RWPE1 (cell line): Measurements from ENCODE around the gene CYTIP.

ENCODE experiments used
- CTCF ChIA-PET: fragments of 350-600 bp; sonication (Branson Sonifier 250); formaldehyde crosslinking; extraction: SDS; loops from one replicate; lab custom pipeline; 2021; lab: Yijun Ruan, JAX
- POLR2A ChIA-PET: fragments of 400-600 bp; formaldehyde crosslinking; extraction: SDS; loops from one replicate; lab custom pipeline; 2020; ENCODE audit warnings: antibody characterized with exemption; ENCODE audit not compliant: low non-redundant PET; lab: Yijun Ruan, JAX
- DNase-seq: peaks from one replicate; pipeline ENCODE4 v3.0.0; 2012; ENCODE audit warnings: low spot score
- H3K27ac ChIP-seq: fragments of 450-650 bp; 2 replicates; pipeline ENCODE4 v1.5.1; 2017
- TF ChIP-seq, protein P1 (sequence below): fragments of 450-650 bp; conservative IDR thresholded peaks from 2 replicates; pipeline ENCODE4 v1.5.1; 2017; ENCODE audit warnings: low read depth, mild to moderate bottlenecking

CYTIP gene

DNA sequence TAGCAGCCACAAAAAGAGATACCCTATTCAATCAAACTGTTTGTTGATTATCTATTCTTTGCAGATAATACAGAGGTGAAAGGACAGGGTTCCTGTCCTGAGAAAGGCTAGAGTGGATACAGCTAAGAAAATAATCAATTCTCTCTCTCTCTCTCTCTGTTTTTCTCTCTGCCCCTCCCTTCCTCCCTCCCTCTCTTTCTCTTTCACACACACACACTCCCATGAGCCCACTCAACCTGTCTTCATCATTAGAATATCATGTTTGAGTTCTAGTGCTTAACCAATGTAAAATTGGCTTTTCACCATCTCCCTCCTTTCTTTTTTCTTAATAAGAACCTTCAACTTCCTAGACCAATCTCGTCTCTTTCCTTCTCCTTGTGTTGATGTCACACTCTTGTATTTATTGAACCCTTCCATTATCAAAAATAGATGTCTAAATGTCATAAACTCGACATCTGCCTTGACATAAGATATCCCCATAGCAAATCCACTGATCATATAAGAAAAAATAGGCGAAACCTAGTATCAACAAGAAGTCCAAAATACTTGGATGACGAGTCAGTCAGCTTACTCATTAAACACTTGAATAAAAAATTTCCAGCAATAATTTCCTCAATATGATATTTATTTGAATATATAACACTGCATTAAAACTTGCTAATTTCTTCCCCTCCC is 42.8 kb upstream of the CYTIP start:
- CTCF ChIA-PET: interaction anchor here (0.6 kb wide), 1 partner anchor 497 kb away, joined by 3 read pairs; no protein-coding TSS in a partner anchor
- TF ChIP-seq, protein P1, sequence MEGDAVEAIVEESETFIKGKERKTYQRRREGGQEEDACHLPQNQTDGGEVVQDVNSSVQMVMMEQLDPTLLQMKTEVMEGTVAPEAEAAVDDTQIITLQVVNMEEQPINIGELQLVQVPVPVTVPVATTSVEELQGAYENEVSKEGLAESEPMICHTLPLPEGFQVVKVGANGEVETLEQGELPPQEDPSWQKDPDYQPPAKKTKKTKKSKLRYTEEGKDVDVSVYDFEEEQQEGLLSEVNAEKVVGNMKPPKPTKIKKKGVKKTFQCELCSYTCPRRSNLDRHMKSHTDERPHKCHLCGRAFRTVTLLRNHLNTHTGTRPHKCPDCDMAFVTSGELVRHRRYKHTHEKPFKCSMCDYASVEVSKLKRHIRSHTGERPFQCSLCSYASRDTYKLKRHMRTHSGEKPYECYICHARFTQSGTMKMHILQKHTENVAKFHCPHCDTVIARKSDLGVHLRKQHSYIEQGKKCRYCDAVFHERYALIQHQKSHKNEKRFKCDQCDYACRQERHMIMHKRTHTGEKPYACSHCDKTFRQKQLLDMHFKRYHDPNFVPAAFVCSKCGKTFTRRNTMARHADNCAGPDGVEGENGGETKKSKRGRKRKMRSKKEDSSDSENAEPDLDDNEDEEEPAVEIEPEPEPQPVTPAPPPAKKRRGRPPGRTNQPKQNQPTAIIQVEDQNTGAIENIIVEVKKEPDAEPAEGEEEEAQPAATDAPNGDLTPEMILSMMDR: no peak
- H3K27ac ChIP-seq: no peak overlapping the region
- no peak for DNase-seq
- POLR2A ChIA-PET: no interaction called here

DNA sequence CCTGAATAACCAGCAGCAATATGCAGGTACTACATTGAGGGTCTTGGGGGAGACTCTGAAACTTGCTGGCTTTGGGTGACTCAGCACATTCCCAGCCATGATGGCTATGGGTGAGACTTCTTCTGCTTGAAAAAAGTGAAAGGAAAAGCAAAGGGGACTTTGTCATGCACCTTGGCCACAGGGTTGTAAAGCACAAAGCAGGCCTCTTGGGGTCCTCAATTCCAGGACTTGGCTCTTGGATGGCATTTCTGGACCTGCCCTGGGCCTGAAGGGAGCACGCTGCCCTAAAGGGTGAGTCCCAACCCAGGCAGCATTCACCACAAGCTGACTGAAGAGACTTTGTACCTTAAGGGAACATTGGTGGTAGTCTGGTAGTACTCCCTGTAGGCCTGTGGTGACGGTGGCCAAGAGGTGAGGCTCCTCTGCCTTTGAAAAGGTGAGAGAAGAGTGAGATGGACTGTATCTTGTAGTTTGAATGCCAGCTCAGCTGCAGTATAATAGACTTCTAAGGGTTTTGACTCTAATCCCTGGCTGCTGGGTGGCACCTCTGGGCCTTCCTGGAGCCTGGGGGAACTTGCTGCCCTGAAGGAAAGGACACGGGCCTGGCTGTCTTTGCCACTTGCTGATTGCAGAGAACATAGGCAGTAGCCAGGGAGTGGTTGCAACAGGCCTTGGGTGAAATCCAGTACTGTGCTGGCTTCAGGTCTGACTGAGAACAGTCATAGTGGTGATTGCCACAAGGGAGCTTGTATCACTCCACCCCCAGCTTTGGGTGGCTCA is 36.5 kb upstream of the CYTIP start:
- no peak for DNase-seq
- H3K27ac ChIP-seq: no peak overlapping the region
- ChIA-PET CTCF (interaction anchor here (0.6 kb wide), 1 partner anchor 522 kb away, joined by 4 read pairs; no protein-coding TSS in a partner anchor), POLR2A (no interaction called here)
- TF ChIP-seq, protein P1: no peak

DNA sequence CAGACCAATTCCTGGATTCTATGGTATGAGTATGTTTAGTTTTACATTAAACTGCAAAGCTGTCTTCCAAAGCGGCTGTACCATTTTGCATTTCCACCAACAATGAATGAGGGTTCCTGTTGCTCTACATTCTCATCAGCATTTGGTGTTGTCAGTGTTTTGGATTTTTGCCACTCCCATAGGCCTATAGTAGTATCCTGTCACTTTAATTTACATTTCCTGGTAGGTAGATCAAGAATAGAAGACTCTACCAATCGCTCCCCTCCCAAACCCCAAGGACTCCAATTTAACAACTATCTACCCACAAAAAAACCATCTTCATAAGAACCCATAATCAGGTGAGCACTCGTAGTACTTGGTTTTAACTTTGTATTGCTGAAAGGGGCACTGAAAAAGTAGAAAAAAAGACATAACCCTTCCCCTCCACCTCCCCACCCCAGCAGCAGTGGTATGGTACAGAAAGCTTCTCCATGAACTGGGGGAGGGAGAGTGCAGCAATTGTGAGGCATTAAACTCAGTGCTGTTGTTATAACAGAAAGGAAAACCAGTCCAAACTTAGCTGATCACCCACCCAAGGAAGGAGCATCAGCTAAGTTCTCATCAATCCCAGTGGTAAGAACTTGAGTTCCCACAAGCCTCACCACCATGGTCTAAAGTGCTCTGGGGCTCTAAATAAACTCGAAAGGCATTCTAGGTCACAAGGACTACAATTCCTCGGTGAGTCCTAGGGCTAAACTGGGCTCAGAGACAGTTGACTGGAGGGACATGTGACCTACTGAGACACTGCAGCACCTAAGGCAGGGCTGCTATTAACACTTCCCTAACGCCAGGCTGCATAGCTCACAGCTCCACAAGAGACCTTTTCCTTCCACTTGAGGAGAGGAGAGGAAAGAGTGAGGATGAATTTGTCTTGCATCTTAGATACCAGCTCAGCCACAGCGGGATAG is 35.5 kb upstream of the CYTIP start:
- ChIA-PET CTCF (interaction anchor here (0.6 kb wide), 1 partner anchor 523 kb away, joined by 4 read pairs; no protein-coding TSS in a partner anchor), POLR2A (no interaction called here)
- no peak for DNase-seq
- TF ChIP-seq, protein P1: no peak
- H3K27ac ChIP-seq: no peak overlapping the region

DNA sequence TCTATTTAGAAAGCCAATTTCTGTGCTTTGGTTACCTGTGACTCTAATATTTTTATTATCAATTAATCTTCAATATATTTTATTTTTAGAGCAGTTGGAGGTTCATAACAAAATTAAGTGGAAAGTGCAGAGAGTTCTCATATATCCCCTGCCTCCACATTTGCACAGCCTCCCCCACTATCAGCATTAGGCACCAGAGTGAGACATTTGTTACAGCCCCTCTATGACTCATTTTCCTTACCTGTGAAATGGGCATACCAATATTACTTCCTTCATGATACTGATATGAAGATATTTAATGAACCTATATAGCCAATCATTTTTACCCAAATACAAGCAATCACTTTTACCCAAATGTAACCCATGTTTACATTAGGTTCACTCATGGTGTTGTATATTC is 34.0 kb upstream of the CYTIP start:
- POLR2A ChIA-PET: no interaction called here
- CTCF ChIA-PET: no interaction called here
- H3K27ac ChIP-seq: no peak overlapping the region
- TF ChIP-seq, protein P1: no peak
- DNase-seq: no peak

DNA sequence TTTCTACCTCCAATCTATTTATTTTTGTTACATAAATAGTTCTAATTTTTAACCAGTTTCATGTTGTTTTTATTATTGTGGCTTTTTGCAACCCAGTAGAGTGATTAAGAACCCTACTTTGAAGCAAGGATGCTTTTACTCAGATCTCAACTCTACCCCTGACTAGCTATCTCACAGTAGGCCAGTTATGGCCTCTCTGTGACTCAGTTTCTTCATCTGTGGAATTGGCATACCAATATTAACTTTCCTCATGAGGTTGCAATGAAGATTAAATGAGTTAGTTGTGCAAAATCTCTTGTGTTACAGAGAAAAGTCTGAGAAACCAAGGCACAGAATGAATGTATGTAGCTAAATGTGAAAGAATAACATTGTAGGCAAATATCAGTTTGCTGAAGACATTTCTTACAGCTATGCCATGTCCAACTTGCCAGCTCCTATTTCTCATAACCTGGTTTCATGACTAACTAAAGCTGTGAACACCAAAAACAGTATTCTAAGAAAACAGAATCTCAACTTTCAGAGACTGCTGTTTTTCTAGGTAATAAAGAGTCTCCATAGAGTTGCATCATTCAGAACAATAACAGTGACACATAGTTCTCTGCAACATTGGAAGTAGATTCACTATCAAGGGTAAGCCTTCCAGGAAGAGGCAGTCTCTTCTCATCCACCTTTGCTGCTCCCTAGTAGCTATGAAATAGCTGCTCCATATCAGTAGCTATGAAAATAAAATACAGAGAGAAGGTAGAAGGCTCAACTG is 33.2 kb upstream of the CYTIP start:
- no peak for DNase-seq
- ChIA-PET CTCF (interaction anchor here (0.6 kb wide), 1 partner anchor 63 kb away, joined by 4 read pairs; no protein-coding TSS in a partner anchor), POLR2A (no interaction called here)
- H3K27ac ChIP-seq: no peak overlapping the region
- TF ChIP-seq, protein P1: no peak
